GM23248 (cell line): ENCODE data around the gene CUZD1. TPM values are rescaled to one million over a fixed set of nuclear protein-coding genes. Genes with fewer than 3 reads are reported as not detected.

Experiments used
- DNase-seq: peaks from one replicate; pipeline ENCODE4 v3.0.0-alpha.2; 2015
- H2AFZ ChIP-seq: fragments of 200-600 bp; sonication (generic); 2 replicates; pipeline ENCODE4 v1.6.1; 2016; ENCODE audit warnings: antibody characterized with exemption
- H3F3A ChIP-seq: fragments of 200-600 bp; sonication (generic); 2 replicates; pipeline ENCODE4 v1.6.1; 2016; ENCODE audit warnings: mild to moderate bottlenecking, antibody characterized with exemption, mixed run types; ENCODE audit not compliant: insufficient read depth
- H3K27ac ChIP-seq: fragments of 200-600 bp; sonication (generic); 2 replicates; pipeline ENCODE4 v1.5.1; 2016; ENCODE audit warnings: mild to moderate bottlenecking
- H3K27me3 ChIP-seq: fragments of 200-600 bp; sonication (generic); replicated peaks from 2 replicates; pipeline ENCODE4 v1.6.1; 2016; ENCODE audit warnings: mild to moderate bottlenecking; ENCODE audit not compliant: insufficient read depth
- H3K36me3 ChIP-seq: fragments of 200-600 bp; sonication (generic); 2 replicates; pipeline ENCODE4 v1.6.1; 2016; ENCODE audit warnings: low read depth, mild to moderate bottlenecking
- H3K4me1 ChIP-seq: fragments of 200-600 bp; sonication (generic); 2 replicates; pipeline ENCODE4 v1.6.1; 2016; ENCODE audit warnings: mild to moderate bottlenecking; ENCODE audit not compliant: insufficient read depth
- H3K4me2 ChIP-seq: fragments of 200-600 bp; sonication (generic); one replicate; pipeline ENCODE4 v1.6.1; 2016; ENCODE audit warnings: mild to moderate bottlenecking; ENCODE audit not compliant: unreplicated experiment
- H3K4me3 ChIP-seq: fragments of 200-600 bp; sonication (generic); 2 replicates; pipeline ENCODE4 v1.5.1; 2016; ENCODE audit warnings: mild to moderate bottlenecking
- H3K79me2 ChIP-seq: fragments of 200-600 bp; sonication (generic); 2 replicates; pipeline ENCODE4 v1.6.1; 2016; ENCODE audit warnings: mild to moderate bottlenecking; ENCODE audit not compliant: insufficient read depth
- H3K9ac ChIP-seq: fragments of 200-600 bp; sonication (generic); 2 replicates; pipeline ENCODE4 v1.6.1; 2016; ENCODE audit warnings: mild to moderate bottlenecking
- H3K9me2 ChIP-seq: fragments of 200-600 bp; sonication (generic); 2 replicates; pipeline ENCODE4 v1.6.1; 2016; ENCODE audit warnings: mixed run types, mild to moderate bottlenecking, moderate library complexity; ENCODE audit not compliant: insufficient read depth
- H3K9me3 ChIP-seq: fragments of 200-600 bp; sonication (generic); one replicate; pipeline ENCODE4 v1.6.1; 2017; ENCODE audit warnings: low read depth
- H4K20me1 ChIP-seq: fragments of 200-600 bp; sonication (generic); 2 replicates; pipeline ENCODE4 v1.6.0; 2016; ENCODE audit not compliant: insufficient read depth
- EZH2 ChIP-seq: fragments of 200-600 bp; sonication (generic); IDR thresholded peaks from 2 replicates; pipeline ENCODE4 v1.6.1; 2018; ENCODE audit warnings: antibody characterized with exemption, mild to moderate bottlenecking; ENCODE audit not compliant: insufficient read depth, poor library complexity, severe bottlenecking
- EZH2phosphoT487 ChIP-seq: fragments of 200-600 bp; sonication (generic); IDR thresholded peaks from 2 replicates; pipeline ENCODE4 v1.6.1; 2018; ENCODE audit warnings: antibody characterized with exemption, moderate library complexity, mild to moderate bottlenecking, low read depth; ENCODE audit not compliant: insufficient read depth
- WGBS, 2 experiments: methylation state at CpG; one replicate each; pipeline ENCODE4 v1.1.6; 2015 to 2017; ENCODE audit warnings: low lambda C conversion rate in 2 of 2, low coverage in 1 of 2; ENCODE audit errors: missing lambda C conversion rate in 2 of 2; 5-methylcytosine and 5-hydroxymethylcytosine counted together
- in situ Hi-C: fragments of 300-500 bp; cut with MboI; formaldehyde crosslinking; loops from 2 replicates; pipeline ENCODE4 v1.15.0; 2020
- polyA plus RNA-seq: library from polyadenylated mRNA; unstranded; fragments of >200 nt; fragmentation: Nextera tagmentation; extraction: Ambion mirVana; gene quantifications from 2 replicates; pipeline ENCODE4 v1.2.1, GENCODE V29; 2016
- total RNA-seq: library from RNA; depleted of rRNA; stranded (reverse); fragments of >200 nt; shearing (Covaris generic); gene quantifications from 2 replicates; pipeline ENCODE4 v1.2.3, GENCODE V29; 2014

CUZD1 gene
- total and polyA plus RNA-seq, 2 experiments from 2014 or later, result 0.11 to 0.31 TPM

- no peak overlapping the region for H3K4me2 ChIP-seq
- H3K9ac ChIP-seq, result no peak overlapping the region
- H3K79me2 ChIP-seq, result no peaks in the 10 kb centered on the region
- whole genome bisulfite sequencing, 2 experiments, result 71 to 79% methylated on average over 3 of the region's 3 CpGs
- in situ Hi-C loops, result no loop called here
- H3K4me3 ChIP-seq, result no peak overlapping the region
- H4K20me1 ChIP-seq, result no peaks in the 10 kb centered on the region
- no peaks in the 10 kb centered on the region for H3K4me1 ChIP-seq
- TF ChIP-seq EZH2, result no peak
- TF ChIP-seq EZH2phosphoT487, result no peak
- no peaks in the 10 kb centered on the region for H3K27me3 ChIP-seq
- no peak overlapping the region for H2AFZ ChIP-seq
- H3F3A ChIP-seq, result no peaks in the 10 kb centered on the region
- no peak overlapping the region for H3K27ac ChIP-seq
- H3K9me3 ChIP-seq, result no peaks in the 10 kb centered on the region
- H3K9me2 ChIP-seq, result no peaks in the 10 kb centered on the region
- no peaks in the 10 kb centered on the region; the same call in 1 of the 2 replicates for H3K36me3 ChIP-seq
- DNase-seq, result no peak
Observed at GRCh38 chr10:122827302-122827701, 18.4 kb downstream of the CUZD1 start.

- Histone ChIP-seq H2AFZ (no peak overlapping the region), H3F3A (no peaks in the 10 kb centered on the region), H3K4me2 (no peak overlapping the region), H3K4me1 (no peaks in the 10 kb centered on the region), H4K20me1 (no peaks in the 10 kb centered on the region), H3K27me3 (peaks cover under 1% of the 10 kb centered on the region; the same call in 1 of the 2 replicates), H3K4me3 (no peak overlapping the region), H3K36me3 (no peaks in the 10 kb centered on the region), H3K27ac (no peak overlapping the region), H3K79me2 (no peaks in the 10 kb centered on the region), H3K9me2 (no peaks in the 10 kb centered on the region), H3K9ac (no peak overlapping the region), H3K9me3 (no peaks in the 10 kb centered on the region)
- in situ Hi-C loops, result no loop called here
- TF ChIP-seq EZH2 (no peak), EZH2phosphoT487 (no peak)
- DNase-seq, result no peak
- 49 to 57% methylated on average over 11 of the region's 11 CpGs for WGBS, 2 experiments
Observed at GRCh38 chr10:122822973-122823690, 22.5 kb downstream of the CUZD1 start.

GRCh38 chr10:122821808-122822207 lies 23.8 kb downstream of the CUZD1 start:
- TF ChIP-seq EZH2phosphoT487 (no peak), EZH2 (no peak)
- Histone ChIP-seq H3K79me2 (no peaks in the 10 kb centered on the region), H3K4me2 (no peak overlapping the region), H3K27ac (no peak overlapping the region), H2AFZ (no peak overlapping the region), H3K9ac (no peak overlapping the region), H3K4me1 (no peaks in the 10 kb centered on the region), H3F3A (no peaks in the 10 kb centered on the region), H3K9me2 (no peaks in the 10 kb centered on the region), H3K9me3 (no peaks in the 10 kb centered on the region), H3K36me3 (no peaks in the 10 kb centered on the region), H4K20me1 (no peaks in the 10 kb centered on the region), H3K4me3 (no peak overlapping the region), H3K27me3 (peaks cover 8% of the 10 kb centered on the region; the same call in 1 of the 2 replicates)
- no peak for DNase-seq
- in situ Hi-C loops, result no loop called here
- 34 to 44% methylated on average over 3 of the region's 3 CpGs for WGBS, 2 experiments

GRCh38 chr10:122815458-122815857 lies 30.2 kb downstream of the CUZD1 start:
- Histone ChIP-seq H3K4me3 (no peak overlapping the region), H3K27me3 (peaks cover 8% of the 10 kb centered on the region; the same call in 1 of the 2 replicates), H3K79me2 (no peaks in the 10 kb centered on the region), H3F3A (no peaks in the 10 kb centered on the region), H3K4me2 (no peak overlapping the region), H3K36me3 (no peaks in the 10 kb centered on the region), H3K4me1 (no peaks in the 10 kb centered on the region), H3K27ac (no peak overlapping the region), H2AFZ (no peak overlapping the region), H3K9me2 (no peaks in the 10 kb centered on the region), H3K9me3 (no peaks in the 10 kb centered on the region), H3K9ac (no peak overlapping the region), H4K20me1 (no peaks in the 10 kb centered on the region)
- in situ Hi-C loops, result no loop called here
- DNase-seq, result no peak
- 58 to 62% methylated on average over 5 of the region's 5 CpGs for WGBS, 2 experiments
- TF ChIP-seq EZH2 (no peak), EZH2phosphoT487 (no peak)
